ENCODE measurements around the gene IMP3.

IMP3 gene

DNA sequence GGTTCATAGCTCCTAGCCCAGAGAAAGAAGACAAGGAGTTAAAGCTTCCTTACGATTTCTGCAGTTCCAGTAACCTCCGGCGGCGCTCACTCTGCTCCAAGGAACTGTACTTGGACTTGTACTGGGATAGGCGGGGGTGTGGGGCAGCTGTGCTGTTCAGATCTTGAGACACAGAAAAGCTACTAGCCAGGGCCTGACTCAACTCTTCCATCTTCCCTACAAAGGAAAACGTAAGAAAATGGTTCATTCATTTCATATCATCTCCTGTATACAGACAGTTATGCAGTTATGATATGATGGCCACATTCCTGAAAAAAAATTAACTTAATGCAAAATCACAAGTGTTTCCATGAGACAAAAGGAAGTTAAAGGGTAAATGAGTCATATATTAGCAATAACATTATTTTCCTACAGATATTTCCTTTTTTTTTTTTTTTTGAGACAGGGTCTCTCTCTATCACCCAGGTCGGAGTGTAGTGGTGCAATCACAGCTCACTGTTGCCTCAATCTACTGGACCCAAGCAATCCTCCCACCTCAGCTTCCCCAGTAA lies 19.1 kb downstream of the IMP3 start:
- DNase-seq (ENCODE audit: low read depth) = no peak

DNA sequence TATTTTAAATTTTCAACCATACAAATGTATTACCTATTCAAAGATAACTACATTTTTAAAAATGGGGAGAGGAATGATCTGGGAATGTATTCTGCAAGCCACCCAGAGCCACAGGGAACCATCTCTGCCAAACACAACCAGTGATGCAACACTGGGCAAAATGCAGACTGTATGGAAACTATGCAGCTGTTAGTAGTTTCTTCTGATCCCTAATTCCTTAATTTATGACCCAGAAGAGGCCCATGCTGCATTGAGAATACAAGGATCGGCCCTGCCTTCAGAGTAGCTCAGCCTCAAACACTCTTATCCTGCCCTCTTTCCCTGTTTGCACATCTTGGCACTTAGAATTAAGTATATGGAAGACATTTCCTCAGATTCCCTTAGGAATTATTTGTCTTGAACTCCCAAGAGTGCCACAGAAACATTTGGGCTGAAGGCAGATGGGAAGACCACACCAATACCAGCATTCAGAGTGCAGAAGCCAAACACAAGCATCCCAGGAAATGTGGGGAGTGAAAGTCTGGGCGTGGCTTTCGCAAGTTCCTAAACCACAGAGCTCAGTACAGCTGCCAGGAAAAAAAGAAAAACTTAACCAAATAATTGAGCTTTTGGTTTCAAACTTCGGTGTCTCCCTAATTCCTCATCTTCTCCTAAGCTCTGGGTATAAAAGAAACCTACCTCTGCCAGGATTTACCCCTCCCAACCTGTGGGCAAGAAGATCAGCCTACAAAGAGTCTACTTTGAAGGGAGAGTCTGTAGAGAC lies 19.8 kb downstream of the IMP3 start:
- DNase-seq (ENCODE audit: low read depth) = no peak

DNA sequence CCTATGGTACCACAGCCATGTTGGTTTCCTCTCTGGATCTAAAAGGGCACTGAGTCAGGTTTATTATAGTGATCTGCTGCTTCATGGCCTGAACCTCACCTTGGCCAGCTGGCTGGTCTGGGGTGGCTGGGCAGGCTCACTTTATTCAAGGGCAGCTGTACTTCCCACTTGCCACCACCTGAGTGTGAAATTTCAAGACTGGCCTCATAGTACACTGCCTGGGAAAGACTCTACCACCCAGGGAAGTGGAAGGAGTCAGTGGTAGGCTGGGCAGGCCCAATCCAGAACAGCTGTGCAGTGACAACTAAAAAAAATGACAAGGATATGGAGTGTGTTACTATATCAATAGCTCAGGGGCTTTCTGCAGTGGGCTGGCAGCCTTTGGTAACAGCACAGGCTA lies 23.3 kb downstream of the IMP3 start:
- DNase-seq (ENCODE audit: low read depth) = no peak

DNA sequence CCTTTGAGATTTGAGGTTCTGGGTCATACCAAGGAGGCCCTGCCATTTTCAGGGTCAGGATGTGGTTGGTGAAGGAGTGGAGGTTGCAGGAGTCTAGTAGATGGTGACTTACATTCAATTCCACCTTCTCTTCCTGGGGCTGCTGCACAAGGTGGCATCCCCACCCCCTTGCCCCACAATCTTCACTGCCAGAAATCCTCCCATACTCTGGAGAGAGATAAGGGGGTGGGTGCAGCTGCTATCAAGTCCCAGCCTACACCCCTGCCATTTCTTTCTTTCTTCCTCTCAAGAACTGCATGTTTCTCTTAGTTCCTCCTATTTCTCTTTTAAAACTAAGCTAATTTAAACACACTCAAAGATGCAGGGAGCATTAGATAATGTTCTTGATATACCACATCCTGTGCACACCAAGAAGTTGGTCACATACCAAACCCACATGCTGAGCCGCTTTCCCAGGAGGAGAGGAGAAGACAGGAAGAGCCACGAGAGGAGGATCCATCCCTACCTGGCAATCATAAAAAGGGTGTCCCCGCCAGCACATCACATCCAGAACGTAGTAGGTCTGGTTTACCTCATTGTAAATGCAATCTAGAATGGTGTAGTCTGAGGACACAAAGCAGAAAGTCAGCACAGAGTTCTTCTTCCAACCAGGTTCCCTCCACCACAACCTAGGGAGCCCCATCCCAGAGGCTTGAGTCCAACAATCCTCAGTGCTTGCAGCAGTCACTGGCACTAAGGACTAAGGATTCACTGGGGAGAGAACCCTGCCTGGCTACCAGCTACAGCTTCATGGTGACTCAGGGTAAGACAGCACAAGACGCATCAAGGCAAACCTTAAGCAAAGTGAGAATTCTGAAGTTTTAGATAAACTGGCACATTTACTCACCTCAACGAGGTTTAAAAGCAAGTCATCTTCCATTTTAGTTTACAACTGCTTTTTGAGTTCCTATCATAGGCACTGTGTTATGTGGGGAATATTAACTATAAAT lies 33.0 kb downstream of the IMP3 start:
- DNase-seq (ENCODE audit: low read depth) = no peak

DNA sequence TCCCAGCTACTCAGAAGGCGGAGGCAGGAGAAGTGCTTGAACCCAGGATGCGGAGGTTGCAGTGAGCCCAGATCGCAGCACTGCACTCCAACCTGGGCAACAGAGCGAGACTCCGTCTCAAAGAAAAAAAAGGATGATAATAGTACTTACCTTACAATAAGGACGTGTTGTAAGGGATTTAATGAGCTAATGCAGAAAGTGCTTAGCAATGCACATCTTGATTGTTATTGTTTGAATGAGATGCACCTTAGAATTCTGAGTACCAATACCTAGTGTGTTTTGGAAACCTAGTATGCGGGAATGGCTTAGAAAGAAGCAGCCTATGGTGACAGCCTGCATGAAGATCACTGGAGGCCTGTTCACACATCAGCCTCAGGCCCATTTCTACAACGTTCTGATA lies 34.0 kb downstream of the IMP3 start:
- DNase-seq (ENCODE audit: low read depth) = no peak

DNA sequence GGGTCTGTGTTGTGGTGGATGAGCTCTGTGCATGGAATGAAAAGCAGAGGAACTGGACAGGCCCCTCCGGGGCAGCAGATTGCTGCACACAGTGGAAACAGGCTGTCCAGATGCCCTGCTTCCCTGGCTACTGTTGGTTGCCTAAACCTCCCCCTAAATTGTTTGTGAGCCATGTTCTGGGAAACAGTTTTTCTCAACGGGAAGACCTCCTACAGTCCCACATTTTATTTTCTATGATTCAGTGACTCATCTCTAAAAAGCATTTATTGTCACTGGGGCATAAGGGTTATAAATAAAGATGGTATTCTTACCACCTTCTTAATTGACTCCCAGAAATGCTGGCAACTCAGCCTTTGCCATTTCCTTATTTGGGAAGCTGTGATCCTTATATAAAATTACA lies 40.6 kb downstream of the IMP3 start:
- DNase-seq (ENCODE audit: low read depth) = no peak

DNA sequence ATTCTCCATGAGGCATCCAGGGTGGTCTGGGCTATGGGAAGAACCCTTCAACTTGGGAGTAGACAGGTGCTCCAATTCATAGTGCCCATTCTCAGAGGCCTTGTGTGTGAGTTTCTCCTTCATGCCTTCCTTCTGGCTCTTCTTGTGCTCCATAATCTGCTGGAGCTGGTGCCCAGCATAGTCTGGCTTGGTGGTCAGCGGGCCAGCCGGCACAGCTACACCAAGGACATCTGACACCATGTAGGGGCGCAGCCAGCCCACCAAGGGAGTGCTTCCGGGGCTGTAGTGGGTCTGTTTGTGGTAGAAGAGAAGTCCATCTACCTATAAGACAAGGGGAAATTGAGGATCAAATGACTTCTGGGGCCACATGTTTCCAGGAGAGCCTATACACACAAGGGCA lies 41.7 kb downstream of the IMP3 start:
- DNase-seq (ENCODE audit: low read depth) = no peak

DNA sequence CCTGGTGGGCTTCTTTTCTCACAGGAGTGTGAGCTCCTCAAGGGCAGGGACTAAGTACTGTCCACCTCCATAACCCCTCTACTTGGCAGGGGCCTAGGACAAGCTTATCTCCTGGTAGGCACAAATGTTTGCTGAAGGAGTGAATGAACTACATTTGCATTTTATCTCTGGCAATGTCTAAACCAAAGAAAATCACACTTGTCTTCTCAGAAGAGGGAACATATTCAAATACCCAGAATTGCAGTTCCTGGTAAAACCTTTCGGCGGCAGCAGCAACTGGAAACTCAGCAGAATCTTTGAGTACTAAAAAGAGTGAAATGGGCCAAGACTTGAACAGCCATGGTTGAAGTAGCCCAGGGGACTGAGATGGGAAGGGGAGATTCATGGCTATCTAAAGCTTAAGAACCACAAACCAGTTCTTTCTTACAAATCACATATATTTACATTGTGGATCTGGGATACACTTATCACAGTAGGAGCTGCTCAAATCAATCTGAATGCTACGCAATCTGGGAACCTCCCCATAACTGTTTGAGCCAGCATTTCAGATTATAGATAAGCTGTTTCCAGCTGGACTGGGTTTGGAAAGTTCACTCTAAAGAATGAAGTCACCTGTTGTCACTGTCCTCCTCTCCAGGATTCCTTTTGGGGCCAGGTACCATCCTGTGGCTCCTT lies 42.2 kb downstream of the IMP3 start:
- DNase-seq (ENCODE audit: low read depth) = no peak

DNA sequence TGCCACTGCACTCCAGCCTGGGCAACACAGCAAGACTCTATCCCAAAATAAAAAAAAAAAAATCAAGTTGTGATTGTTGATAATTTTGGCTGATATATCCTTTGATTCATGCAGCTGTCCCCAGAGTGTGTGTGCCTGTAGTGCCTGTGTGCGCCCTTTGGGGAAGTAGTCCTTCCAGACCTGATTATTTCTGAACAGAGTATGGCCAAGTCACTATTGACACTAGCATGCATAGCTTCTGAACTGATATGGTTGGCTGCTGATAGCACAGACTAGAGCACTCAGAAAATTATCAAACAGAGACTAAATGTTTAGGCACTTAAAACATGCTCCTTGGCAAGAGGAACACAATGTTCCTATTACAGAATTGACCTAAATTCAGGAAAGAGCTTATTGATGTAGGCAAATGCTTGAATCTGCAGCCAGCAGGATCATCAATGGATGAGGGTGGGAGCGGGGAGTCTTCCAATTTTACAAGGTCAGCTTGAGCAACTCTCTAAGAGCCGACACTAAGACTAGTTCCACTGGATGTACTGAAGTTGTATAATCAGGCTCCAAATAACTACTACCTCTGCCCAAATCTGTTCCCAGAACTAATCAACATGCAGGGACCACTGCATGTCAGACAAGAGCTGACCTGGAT lies 43.2 kb downstream of the IMP3 start:
- DNase-seq (ENCODE audit: low read depth) = no peak

DNA sequence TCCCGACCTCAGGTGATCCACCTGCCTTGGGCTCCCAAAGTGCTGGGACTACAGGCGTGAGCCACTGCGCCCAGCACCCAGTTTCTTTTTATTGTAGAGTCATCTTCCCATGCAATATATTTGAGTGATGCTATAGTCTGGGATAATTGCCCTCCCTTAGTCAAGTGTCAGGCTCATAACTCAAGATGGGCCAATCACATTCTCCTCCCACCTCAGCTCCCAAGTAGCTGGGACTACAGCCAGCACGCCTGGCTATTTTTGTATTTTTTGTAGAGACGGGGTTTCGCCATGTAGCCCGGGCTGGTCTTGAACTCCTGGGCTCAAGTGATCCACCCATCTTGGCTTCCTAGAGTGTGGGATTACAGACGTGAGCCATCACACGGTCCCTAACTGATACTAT lies 45.7 kb downstream of the IMP3 start:
- no peak for DNase-seq (ENCODE audit: low read depth)

DNA sequence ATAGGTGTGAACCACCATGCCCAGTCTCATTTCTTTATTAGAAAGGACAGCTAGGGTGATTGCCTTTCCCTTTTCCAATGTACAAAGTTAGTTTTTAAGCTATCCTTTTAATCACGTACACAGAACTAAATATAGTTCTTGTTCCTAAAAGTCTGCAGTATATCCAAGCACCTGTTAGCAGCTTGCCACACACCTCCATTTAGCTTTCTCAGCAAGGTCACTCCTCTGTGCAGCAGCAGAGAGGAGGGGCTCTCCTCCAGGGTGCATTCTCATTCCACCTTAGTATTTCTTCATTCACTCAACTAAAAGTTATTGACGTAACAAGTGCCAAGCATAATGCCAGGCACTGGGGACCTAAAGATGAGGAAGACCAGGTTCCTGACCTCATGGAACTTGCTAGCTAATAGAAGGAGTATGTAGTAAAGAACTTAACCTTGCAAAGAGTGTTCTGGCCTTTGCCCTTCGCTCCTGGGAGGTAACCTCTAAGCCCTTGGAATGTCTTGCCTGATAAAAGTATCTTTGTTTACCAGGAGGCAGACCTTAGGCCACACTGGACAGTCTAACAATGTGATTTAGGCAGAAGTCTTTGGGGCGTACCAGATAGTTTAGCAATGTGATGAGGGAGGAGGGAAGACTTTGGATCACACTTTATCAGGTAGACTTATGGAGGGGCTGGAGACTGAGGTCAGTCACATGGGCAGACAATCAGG lies 48.2 kb downstream of the IMP3 start:
- no peak for DNase-seq (ENCODE audit: low read depth)

DNA sequence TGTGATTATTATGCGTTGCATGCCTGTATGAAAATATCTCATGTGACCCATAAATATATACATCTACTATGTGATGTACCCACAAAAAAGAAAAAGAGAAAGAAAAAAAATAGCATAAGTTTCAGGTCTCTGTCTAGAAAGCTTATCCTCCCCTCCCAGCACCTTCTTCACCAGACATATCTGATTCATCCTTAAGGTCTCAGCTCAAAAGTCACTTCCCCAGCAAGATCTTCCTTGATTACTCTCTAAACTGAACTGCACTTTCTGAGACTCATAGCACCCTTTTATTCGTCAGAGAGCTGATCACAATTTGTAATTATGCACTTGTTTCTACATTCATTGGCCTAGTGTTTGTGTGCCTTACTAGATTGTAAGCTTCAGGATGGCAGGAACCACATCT lies 49.8 kb downstream of the IMP3 start:
- DNase-seq (ENCODE audit: low read depth) = no peak

Data from T follicular helper cell (primary cell).